ENCODE data around the gene CYFIP2.

DNA sequence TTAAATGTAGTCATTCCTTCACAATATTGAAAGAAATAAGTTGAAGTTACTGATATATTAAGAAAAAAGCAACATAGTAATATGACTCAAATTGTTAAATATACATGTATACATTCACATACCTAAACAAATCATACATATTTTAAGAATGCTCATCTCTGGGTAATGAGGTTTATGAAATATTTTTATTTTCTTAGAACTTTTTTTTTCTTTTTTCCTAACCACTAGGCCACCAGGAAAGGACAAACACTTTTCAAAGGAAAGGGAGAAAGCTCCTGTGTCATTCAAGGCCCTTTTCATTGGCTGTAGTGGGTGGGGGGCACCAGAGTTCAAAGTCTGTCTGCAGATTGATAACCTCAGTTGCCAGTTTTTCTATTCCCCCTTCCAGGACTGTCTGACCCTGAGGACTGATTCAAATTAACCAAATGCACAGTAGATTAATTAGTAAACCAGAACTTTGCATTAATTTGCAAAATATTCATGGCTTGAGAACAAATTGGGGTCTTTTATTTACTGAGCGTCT, 121.2 kb downstream of the CYFIP2 start:
- TF ChIP-seq CTCF (IDR thresholded peaks at IDR 0.05; ENCODE audit: low read length), result no peak
- TF ChIP-seq EZH2 (IDR thresholded peaks at IDR 0.05; ENCODE audit: borderline replicate concordance, low read length), result no peak
